A549 (cell line): ENCODE measurements around the gene ABCA1.

Source experiments
- CHD4 ChIP-seq: fragments of 200-600 bp; sonication (generic); IDR thresholded peaks from 2 replicates; pipeline ENCODE4 v1.6.1; 2016; ENCODE audit warnings: antibody characterized with exemption, mild to moderate bottlenecking, borderline replicate concordance
- CTCF ChIP-seq: fragments of >200 bp; sonication (Bioruptor Twin); formaldehyde crosslinking; IDR thresholded peaks from 3 replicates; pipeline ENCODE4 v1.5.1; 2016
- ELK1 ChIP-seq: fragments of 150-350 bp; IDR thresholded peaks from 2 replicates; pipeline ENCODE4 v1.6.1; 2014; ENCODE audit warnings: low read depth, mild to moderate bottlenecking, low read length
- HMGXB4 ChIP-seq: fragments of 250-450 bp; sonication (Bioruptor Pico); IDR thresholded peaks from 2 replicates; pipeline ENCODE4 v1.5.0; 2021; ENCODE audit warnings: mild to moderate bottlenecking, moderate library complexity, borderline replicate concordance
- HOXA7 ChIP-seq: fragments of 250-450 bp; sonication (Bioruptor Pico); IDR thresholded peaks from 2 replicates; pipeline ENCODE4 v1.5.0; 2020; ENCODE audit warnings: mild to moderate bottlenecking, moderate library complexity
- MAFK ChIP-seq: fragments of 450-650 bp; IDR thresholded peaks from 2 replicates; pipeline ENCODE4 v1.6.1; 2014; ENCODE audit not compliant: partially characterized antibody
- MAX ChIP-seq: IDR thresholded peaks from 2 replicates; pipeline ENCODE4 v1.6.1; 2012
- POLR2A ChIP-seq: IDR thresholded peaks from 2 replicates; pipeline ENCODE4 v1.6.1; 2012; ENCODE audit warnings: mild to moderate bottlenecking, low read length

- TF ChIP-seq HMGXB4 (no peak), CHD4 (no peak), CTCF (no peak), POLR2A (no peak), MAFK (no peak), HOXA7 (CRISPR knock-in tag) (no peak), MAX (no peak), ELK1 (no peak)
Measured at GRCh38 chr9:104882566-104882965, 45.4 kb downstream of the ABCA1 start.
